K562 (cell line): Measurements from ENCODE around the gene C19orf44. TPM values are rescaled to one million over a fixed set of nuclear protein-coding genes. Genes with fewer than 3 reads are reported as not detected.

Experiments
- ATAC-seq: fragments of 200-7000 bp; cut with Tn5 transposase; 3 replicates; pipeline ENCODE4 v1.9.1; 2020; ENCODE audit warnings: moderate library complexity
- BruUV-seq: library from RNA; stranded (reverse); fragments of 400-500 nt; replicated peaks from 2 replicates; lab custom pipeline; 2021; lab: Mats Ljungman, UMichigan
- CTCF ChIA-PET: fragments of 300-600 bp; formaldehyde crosslinking; extraction: SDS; loops from one replicate; lab custom pipeline; 2021; ENCODE audit warnings: low intra/inter-chr PET ratio; lab: Yijun Ruan, JAX
- POLR2A ChIA-PET: fragments of 300-600, 350-650 bp; sonication (Branson Sonifier 250); formaldehyde crosslinking; extraction: SDS; loops from one replicate; lab custom pipeline; 2021; ENCODE audit warnings: antibody characterized with exemption, inconsistent platforms; lab: Yijun Ruan, JAX
- DNase-seq, 4 experiments: peaks; one replicate each; pipeline versions ENCODE4 v3.0.0 to v3.0.0-alpha.2; 2011 to 2018; ENCODE audit warnings: low spot score in 3 of 4, mixed read lengths in 3 of 4; ENCODE audit errors: extremely low read depth in 1 of 4
- FAIRE-seq: peaks from 2 replicates; lab custom pipeline; 2011; peaks lifted over from hg19 to GRCh38; lab: Jason Lieb, UNC
- H2AFZ ChIP-seq: 2 replicates; pipeline ENCODE4 v1.6.0; 2011; ENCODE audit warnings: low read depth, low read length, control low read depth, inconsistent platforms
- H3K27ac ChIP-seq: fragments of 200-600 bp; 3 replicates; pipeline ENCODE4 v1.8.0; 2011; ENCODE audit warnings: low read depth, mild to moderate bottlenecking, control low read depth, inconsistent platforms, low read length, moderate library complexity, mixed read lengths; ENCODE audit errors: extremely low read depth
- H3K27me3 ChIP-seq, 2 experiments: fragments of 300-600 bp in 1 of 2; 2 replicates in 1 of 2; 3 replicates in 1 of 2; pipeline versions ENCODE4 v1.6.0 to v1.8.0; 2011; ENCODE audit warnings: inconsistent platforms in 2 of 2, low read length in 2 of 2, mild to moderate bottlenecking in 1 of 2, mixed read lengths in 1 of 2, moderate library complexity in 1 of 2; ENCODE audit not compliant: control insufficient read depth in 2 of 2, insufficient read depth in 2 of 2
- H3K36me3 ChIP-seq: fragments of 300-600 bp; 3 replicates; pipeline ENCODE4 v1.8.0; 2011; ENCODE audit warnings: mild to moderate bottlenecking, low read length, inconsistent platforms; ENCODE audit not compliant: control insufficient read depth, insufficient read depth
- H3K4me1 ChIP-seq, 2 experiments: fragments of 200-600 bp in 1 of 2; replicated peaks in 1 of 2; 2 replicates in 1 of 2; 3 replicates in 1 of 2; pipeline versions ENCODE4 v1.5.1 to v1.8.0; 2011; ENCODE audit warnings: inconsistent platforms in 2 of 2, low read length in 2 of 2, mild to moderate bottlenecking in 1 of 2, mixed read lengths in 1 of 2, moderate library complexity in 1 of 2; ENCODE audit not compliant: control insufficient read depth in 2 of 2, insufficient read depth in 2 of 2
- H3K4me2 ChIP-seq: 2 replicates; pipeline ENCODE4 v1.6.1; 2011; ENCODE audit warnings: low read length, control low read depth, inconsistent platforms, mixed read lengths; ENCODE audit not compliant: insufficient read depth
- H3K4me3 ChIP-seq: fragments of 200-600 bp; sonication (generic), shearing (Covaris generic); 2 replicates; pipeline ENCODE4 v1.5.1; 2016; ENCODE audit warnings: control low read depth, inconsistent platforms
- H3K79me2 ChIP-seq: fragments of 200-600 bp; 3 replicates; pipeline ENCODE4 v1.8.0; 2011; ENCODE audit warnings: low read length, inconsistent platforms; ENCODE audit not compliant: control insufficient read depth, insufficient read depth
- H3K9ac ChIP-seq, 2 experiments: 2 replicates each; pipeline versions ENCODE4 v1.6.0 to v1.6.1; 2011; ENCODE audit warnings: low read depth in 2 of 2, low read length in 2 of 2, control low read depth in 1 of 2, inconsistent platforms in 1 of 2, mild to moderate bottlenecking in 1 of 2, mixed read lengths in 1 of 2; ENCODE audit not compliant: insufficient read depth in 1 of 2
- H3K9me1 ChIP-seq: one replicate; pipeline ENCODE4 v1.6.0; 2011; ENCODE audit warnings: inconsistent platforms, mild to moderate bottlenecking, low read length, moderate library complexity; ENCODE audit not compliant: control insufficient read depth, insufficient read depth
- H3K9me3 ChIP-seq: replicated peaks from 2 replicates; pipeline ENCODE4 v1.5.1; 2011; ENCODE audit warnings: low read depth, low read length, inconsistent platforms; ENCODE audit not compliant: control insufficient read depth, insufficient read depth
- H4K20me1 ChIP-seq: replicated peaks from 2 replicates; pipeline ENCODE4 v1.6.1; 2011; ENCODE audit warnings: low read length, inconsistent platforms, mixed read lengths; ENCODE audit not compliant: control insufficient read depth, insufficient read depth
- ARID2 ChIP-seq: fragments of 450-650 bp; IDR thresholded peaks from 2 replicates; pipeline ENCODE4 v1.6.1; 2017; ENCODE audit warnings: antibody characterized with exemption, mild to moderate bottlenecking
- ESRRA ChIP-seq: fragments of 450-650 bp; IDR thresholded peaks from 2 replicates; pipeline ENCODE4 v1.6.1; 2014; ENCODE audit warnings: low read depth, mild to moderate bottlenecking, moderate library complexity, borderline replicate concordance
- FIP1L1 ChIP-seq: fragments of 200-400 bp; formaldehyde crosslinking; IDR thresholded peaks from 2 replicates; pipeline ENCODE4 v1.6.1; 2018; ENCODE audit warnings: mild to moderate bottlenecking, low read depth, low read length; ENCODE audit not compliant: poor library complexity, severe bottlenecking
- FOXM1 ChIP-seq, 2 experiments: fragments of 450-650 bp in 1 of 2; sonication (generic) in 1 of 2; formaldehyde crosslinking in 1 of 2; IDR thresholded peaks; 2 replicates each; pipeline versions ENCODE4 v1.6.1 to v1.9.0; 2017 to 2022; ENCODE audit warnings: low read depth in 2 of 2, mild to moderate bottlenecking in 2 of 2, missing genetic modification reagents in 1 of 2, moderate library complexity in 1 of 2
- MAFK ChIP-seq: IDR thresholded peaks from 2 replicates; pipeline ENCODE4 v1.6.1; 2011; ENCODE audit warnings: low read length, improper control_type of control experiment
- MXI1 ChIP-seq: IDR thresholded peaks from 2 replicates; pipeline ENCODE4 v1.6.1; 2011; ENCODE audit warnings: low read depth, mild to moderate bottlenecking, improper control_type of control experiment, low read length
- NCOA4 ChIP-seq: fragments of 450-650 bp; IDR thresholded peaks from 2 replicates; pipeline ENCODE4 v1.6.1; 2018; ENCODE audit warnings: mild to moderate bottlenecking; ENCODE audit not compliant: partially characterized antibody
- NKRF ChIP-seq: fragments of 450-650 bp; IDR thresholded peaks from 2 replicates; pipeline ENCODE4 v1.6.1; 2016; ENCODE audit warnings: borderline replicate concordance
- POLR2A ChIP-seq: fragments of 450-650 bp; conservative IDR thresholded peaks from 2 replicates; pipeline ENCODE4 v1.6.1; 2016
- POLR2G ChIP-seq: fragments of 200-400 bp; formaldehyde crosslinking; IDR thresholded peaks from 2 replicates; pipeline ENCODE4 v1.6.1; 2017; ENCODE audit warnings: low read depth, mild to moderate bottlenecking, antibody characterized with exemption, low read length, moderate library complexity
- RBFOX2 ChIP-seq: fragments of 200-400 bp; formaldehyde crosslinking; IDR thresholded peaks from 2 replicates; pipeline ENCODE4 v1.6.1; 2017; ENCODE audit warnings: low read depth, mild to moderate bottlenecking, low read length, moderate library complexity
- RFX1 ChIP-seq: fragments of 450-650 bp; IDR thresholded peaks from 2 replicates; pipeline ENCODE4 v1.6.1; 2016; ENCODE audit warnings: mild to moderate bottlenecking, moderate library complexity
- RHOXF2B ChIP-seq: fragments of 250-450 bp; sonication (Bioruptor Pico); conservative IDR thresholded peaks from 2 replicates; pipeline ENCODE4 v1.5.1; 2021
- SETDB1 ChIP-seq: IDR thresholded peaks from one replicate; pipeline ENCODE4 v1.6.1; 2012; ENCODE audit warnings: low read length, control low read depth, inconsistent platforms
- SIRT6 ChIP-seq: IDR thresholded peaks from one replicate; pipeline ENCODE4 v1.6.1; 2012; ENCODE audit warnings: low read depth, mild to moderate bottlenecking, control low read depth, inconsistent platforms, low read length, moderate library complexity
- SMARCA5 ChIP-seq: fragments of 450-650 bp; IDR thresholded peaks from 2 replicates; pipeline ENCODE4 v1.6.1; 2016
- THRB ChIP-seq: fragments of 450-650 bp; formaldehyde crosslinking; conservative IDR thresholded peaks from 2 replicates; pipeline ENCODE4 v1.4.0; 2022; ENCODE audit warnings: mild to moderate bottlenecking, missing genetic modification characterization
- VEZF1 ChIP-seq: fragments of 200-800 bp; sonication (Bioruptor generic); IDR thresholded peaks from 2 replicates; pipeline ENCODE4 v1.6.1; 2017; ENCODE audit warnings: missing genetic modification characterization, missing compliant biosample characterization
- ZNF197 ChIP-seq: fragments of 200-800 bp; sonication (Bioruptor generic); IDR thresholded peaks from 2 replicates; pipeline ENCODE4 v1.6.1; 2016; ENCODE audit warnings: low read depth, missing genetic modification characterization, missing compliant biosample characterization
- ZNF764 ChIP-seq: fragments of 250-450 bp; sonication (Bioruptor Pico); IDR thresholded peaks from 2 replicates; pipeline ENCODE4 v1.4.0; 2020; ENCODE audit warnings: low read depth, mild to moderate bottlenecking, moderate library complexity
- WGBS: fragments of 100-300 bp; shearing (Covaris generic); methylation state at CpG from one replicate; pipeline ENCODE4 v1.1.6; 2016; ENCODE audit warnings: low coverage, mixed read lengths; ENCODE audit not compliant: insufficient coverage; ENCODE audit errors: missing lambda C conversion rate; 5-methylcytosine and 5-hydroxymethylcytosine counted together
- in situ Hi-C: fragments of 300-500 bp; cut with MboI; formaldehyde crosslinking; loops from 4 replicates; pipeline ENCODE4 v1.15.0; 2018; ENCODE audit warnings: inconsistent platforms, mixed read lengths
- intact Hi-C: fragments of 100-400 bp; cut with micrococcal nuclease; formaldehyde crosslinking; loops from 2 replicates; pipeline ENCODE4 v1.14.2; 2022
- polyA plus RNA-seq, 8 experiments: library from polyadenylated mRNA; depleted of rRNA in 4 of 8; stranded (reverse) in 5 of 8; unstranded in 3 of 8; fragments of >200 nt; fragmentation: Nextera tagmentation in 2 of 8; fragmentation: Illumina TruSeq in 1 of 8; extraction: Ambion mirVana in 2 of 8; extraction: Trizol in 1 of 8; gene quantifications; 2 replicates each; pipeline versions ENCODE4 v1.2.1 to v1.2.3, GENCODE V29; 2011 to 2014; ENCODE audit warnings: inconsistent platforms in 1 of 8, missing spikeins in 1 of 8
- total RNA-seq, 7 experiments: library from RNA; depleted of rRNA in 6 of 7; stranded (reverse); fragments of >200 nt in 6 of 7; fragmentation: Illumina TruSeq in 2 of 7; extraction: Trizol in 2 of 7; gene quantifications; 2 replicates each; pipeline versions ENCODE4 v1.2.1 to v1.2.3, GENCODE V29; 2011 to 2021; ENCODE audit warnings: low replicate concordance in 1 of 7

Gene C19orf44
- total and polyA plus RNA-seq, 9 of the 15 experiments (the other 6 are each of a cell fraction or from before 2014, with no cell fraction given) = 0.41 to 7.7 (median 3.5) TPM

GRCh38 chr19:16520986-16521624, 24.9 kb downstream of the C19orf44 start:
- Histone ChIP-seq H4K20me1 (peaks cover 9% of the 10 kb centered on the region; the same call in 1 of the 2 replicates), H3K9me3 (no peaks in the 10 kb centered on the region), H3K4me2 (no peak overlapping the region), H3K27ac (no peak overlapping the region), H3K27me3 (no peaks in the 10 kb centered on the region), H3K4me3 (no peak overlapping the region), H3K9me1 (no peaks in the 10 kb centered on the region), H3K79me2 (no peaks in the 10 kb centered on the region), H3K9ac (no peak overlapping the region; a peak in 1 of 4 replicates), H2AFZ (no peak overlapping the region), H3K36me3 (peaks cover 91% of the 10 kb centered on the region), H3K4me1 (peaks cover 0 to 14% of the 10 kb centered on the region in 2 experiments; a peak in 2 of 5 replicates)
- ATAC-seq (no peak), FAIRE-seq (no peak), DNase-seq (peak in 1 of 4 experiments; percentile 14)
- intact Hi-C loops (no loop called here), in situ Hi-C loops (no loop called here)
- CTCF ChIA-PET = no interaction called here
- POLR2A ChIA-PET = no interaction called here
- WGBS = 91% methylated on average over 16 of the region's 18 CpGs
- BruUV-seq = no TSS peak
- TF ChIP-seq RBFOX2 (peak; percentile 51; the same call in 1 of the 2 replicates), SETDB1 (no peak), ESRRA (no peak), VEZF1 (CRISPR knock-in tag) (no peak), POLR2A (peak; percentile 11; the same call in 1 of the 2 replicates), FIP1L1 (no peak), ZNF764 (CRISPR knock-in tag) (no peak), NCOA4 (no peak), SMARCA5 (no peak), ARID2 (no peak), RHOXF2B (no peak), ZNF197 (CRISPR knock-in tag) (no peak), MXI1 (no peak), THRB (CRISPR knock-in tag) (no peak), FOXM1 (IDR thresholded peaks at IDR 0.05; ENCODE audit: low read depth) (no peak), FOXM1 (CRISPR knock-in tag; IDR thresholded peaks at IDR 0.05; ENCODE audit: low read depth) (no peak), RFX1 (no peak), POLR2G (peak; percentile 67), MAFK (no peak), SIRT6 (no peak), NKRF (no peak)
